Memory B cell (primary cell): ENCODE results near the gene PPP2R2D.
"Not testable (repeated sequence)": the region's sequence is repeated elsewhere in the genome, so short reads cannot be mapped to it uniquely, and the experiment has no call there.

Experiments used
- ATAC-seq: fragments of 150-1000 bp; cut with Tn5 transposase; 2 replicates; pipeline ENCODE4 v1.10.0; 2021; ENCODE audit warnings: low read depth, mild to moderate bottlenecking, moderate library complexity
- DNase-seq, 2 donors: peaks; one replicate each; pipeline ENCODE4 v3.0.0; 2022; ENCODE audit warnings: low spot score in 2 of 2
- H3K27ac Mint-ChIP-seq: one replicate; pipeline ENCODE4 v1.8.0; 2022; ENCODE audit warnings: mild to moderate bottlenecking, moderate library complexity, mixed read lengths
- H3K27me3 Mint-ChIP-seq: one replicate; pipeline ENCODE4 v1.8.0; 2022; ENCODE audit warnings: mixed read lengths
- H3K36me3 Mint-ChIP-seq: one replicate; pipeline ENCODE4 v1.8.0; 2022; ENCODE audit warnings: mild to moderate bottlenecking, mixed read lengths
- H3K4me1 Mint-ChIP-seq: one replicate; pipeline ENCODE4 v1.8.0; 2022; ENCODE audit warnings: mixed read lengths
- H3K4me3 Mint-ChIP-seq: one replicate; pipeline ENCODE4 v1.8.0; 2022; ENCODE audit warnings: mild to moderate bottlenecking, moderate library complexity, mixed read lengths
- H3K9me3 Mint-ChIP-seq: one replicate; pipeline ENCODE4 v1.8.0; 2022; ENCODE audit warnings: mixed read lengths

The PPP2R2D gene

DNA sequence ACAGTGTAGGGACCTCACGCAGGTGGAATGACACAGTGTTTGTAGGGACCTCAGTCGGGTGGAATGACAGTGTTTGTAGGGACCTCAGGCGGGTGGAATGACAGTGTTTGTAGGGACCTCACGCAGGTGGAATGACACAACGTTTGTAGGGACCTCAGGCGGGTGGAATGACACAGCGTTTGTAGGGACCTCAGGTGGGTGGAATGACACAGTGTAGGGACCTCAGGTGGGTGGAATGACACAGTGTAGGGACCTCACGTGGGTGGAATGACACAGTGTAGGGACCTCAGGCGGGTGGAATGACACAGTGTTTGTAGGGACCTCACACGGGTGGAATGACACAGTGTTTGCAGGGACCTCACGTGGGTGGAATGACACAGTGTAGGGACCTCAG lies 16.0 kb downstream of the PPP2R2D start:
- H3K27me3 Mint-ChIP-seq, DNase-seq, ATAC-seq, H3K4me3 Mint-ChIP-seq, H3K9me3 Mint-ChIP-seq, H3K27ac Mint-ChIP-seq: not testable (repeated sequence)
- peaks cover 54% of the 10 kb centered on the region for H3K4me1 Mint-ChIP-seq
- H3K36me3 Mint-ChIP-seq = peaks cover 14% of the 10 kb centered on the region

DNA sequence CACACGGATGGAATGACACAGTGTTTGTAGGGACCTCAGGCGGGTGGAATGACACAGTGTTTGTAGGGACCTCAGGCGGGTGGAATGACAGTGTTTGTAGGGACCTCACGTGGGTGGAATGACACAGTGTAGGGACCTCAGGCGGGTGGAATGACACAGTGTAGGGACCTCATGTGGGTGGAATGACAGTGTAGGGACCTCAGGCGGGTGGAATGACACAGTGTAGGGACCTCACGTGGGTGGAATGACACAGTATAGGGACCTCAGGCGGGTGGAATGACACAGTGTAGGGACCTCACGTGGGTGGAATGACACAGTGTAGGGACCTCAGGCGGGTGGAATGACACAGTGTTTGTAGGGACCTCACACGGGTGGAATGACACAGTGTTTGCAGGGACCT lies 16.7 kb downstream of the PPP2R2D start:
- not testable (repeated sequence) for H3K27ac Mint-ChIP-seq, H3K4me3 Mint-ChIP-seq, ATAC-seq, H3K36me3 Mint-ChIP-seq, H3K27me3 Mint-ChIP-seq, H3K9me3 Mint-ChIP-seq, DNase-seq
- peaks cover 52% of the 10 kb centered on the region for H3K4me1 Mint-ChIP-seq

DNA sequence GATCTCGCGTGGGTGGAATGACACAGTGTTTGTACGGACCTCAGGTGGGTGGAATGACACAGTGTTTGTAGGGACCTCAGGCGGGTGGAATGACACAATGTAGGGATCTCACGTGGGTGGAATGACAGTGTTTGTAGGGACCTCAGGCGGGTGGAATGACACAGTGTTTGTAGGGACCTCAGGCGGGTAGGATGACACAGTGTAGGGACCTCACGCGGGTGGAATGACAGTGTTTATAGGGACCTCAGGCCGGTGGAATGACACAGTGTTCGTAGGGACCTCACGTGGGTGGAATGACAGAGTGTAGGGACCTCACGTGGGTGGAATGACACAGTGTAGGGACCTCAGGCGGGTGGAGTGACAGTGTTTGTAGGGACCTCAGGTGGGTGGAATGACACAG lies 18.7 kb downstream of the PPP2R2D start:
- peak overlapping the region; percentile 40 for H3K27ac Mint-ChIP-seq
- DNase-seq, H3K36me3 Mint-ChIP-seq, H3K9me3 Mint-ChIP-seq, ATAC-seq, H3K27me3 Mint-ChIP-seq: not testable (repeated sequence)
- H3K4me3 Mint-ChIP-seq = peak overlapping the region; percentile 2
- peaks cover 49% of the 10 kb centered on the region for H3K4me1 Mint-ChIP-seq

DNA sequence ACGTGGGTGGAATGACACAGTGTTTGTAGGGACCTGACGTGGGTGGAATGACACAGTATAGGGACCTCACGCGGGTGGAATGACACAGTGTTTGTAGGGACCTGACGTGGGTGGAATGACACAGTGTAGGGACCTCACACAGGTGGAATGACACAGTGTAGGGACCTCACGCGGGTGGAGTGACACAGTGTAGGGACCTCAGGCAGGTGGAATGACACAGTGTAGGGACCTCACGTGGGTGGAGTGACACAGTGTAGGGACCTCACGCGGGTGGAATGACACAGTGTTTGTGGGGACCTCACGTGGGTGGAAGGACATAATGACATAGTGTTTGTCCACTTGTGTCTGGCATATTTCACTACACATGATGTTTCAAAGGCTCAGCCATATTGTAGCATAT lies 19.3 kb downstream of the PPP2R2D start:
- peaks cover 47% of the 10 kb centered on the region for H3K4me1 Mint-ChIP-seq
- H3K9me3 Mint-ChIP-seq = peaks cover 2% of the 10 kb centered on the region
- DNase-seq (no peak), ATAC-seq (no peak)
- peaks cover 6% of the 10 kb centered on the region for H3K36me3 Mint-ChIP-seq
- H3K27me3 Mint-ChIP-seq = no peaks in the 10 kb centered on the region
- H3K4me3 Mint-ChIP-seq = no peak overlapping the region
- H3K27ac Mint-ChIP-seq = peak overlapping the region; percentile 40

DNA sequence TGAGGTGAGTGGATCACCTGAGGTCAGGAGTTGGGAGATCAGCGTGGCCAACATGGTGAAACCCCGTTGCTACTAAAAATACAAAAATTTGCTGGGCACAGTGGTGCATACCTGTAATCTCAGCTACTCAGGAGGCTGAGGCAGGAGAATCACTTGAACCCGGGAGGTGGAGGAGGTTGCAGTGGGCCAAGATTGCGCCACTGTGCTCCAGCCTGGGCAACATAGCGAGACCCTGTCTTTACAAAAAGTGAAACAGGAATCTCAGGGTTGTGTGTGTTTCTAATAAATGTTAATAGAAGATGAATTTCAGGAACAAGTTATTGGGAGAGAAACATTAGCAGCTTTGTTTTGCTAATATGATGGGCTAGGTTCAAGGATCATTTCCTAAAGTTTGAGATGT lies 19.9 kb downstream of the PPP2R2D start:
- H3K4me1 Mint-ChIP-seq = peaks cover 47% of the 10 kb centered on the region
- peak overlapping the region; percentile 65 for H3K27ac Mint-ChIP-seq
- H3K4me3 Mint-ChIP-seq = no peak overlapping the region
- peaks cover 6% of the 10 kb centered on the region for H3K36me3 Mint-ChIP-seq
- H3K27me3 Mint-ChIP-seq = no peaks in the 10 kb centered on the region
- ATAC-seq (no peak), DNase-seq (no peak)
- peaks cover 2% of the 10 kb centered on the region for H3K9me3 Mint-ChIP-seq

DNA sequence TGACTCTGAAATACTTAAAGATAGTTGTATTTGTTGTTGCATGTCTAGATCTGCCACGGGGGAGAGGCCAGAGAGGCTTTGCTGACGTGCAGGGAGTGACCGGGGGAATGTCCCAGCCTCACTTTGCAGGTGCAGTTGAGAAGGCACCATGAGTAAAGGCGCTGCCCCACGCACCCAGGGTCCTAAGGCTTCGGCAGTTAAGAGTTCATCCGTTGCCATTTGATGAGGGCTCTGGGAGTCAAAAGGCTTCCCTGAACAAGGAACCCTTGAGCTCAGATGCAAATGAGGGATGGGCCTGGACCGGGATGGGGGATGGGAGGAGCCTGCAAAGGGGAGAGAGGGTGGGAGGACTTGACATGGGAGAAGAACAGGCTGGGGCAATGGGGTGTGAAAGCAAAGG lies 20.4 kb downstream of the PPP2R2D start:
- Mint-ChIP-seq H3K4me1 (peaks cover 47% of the 10 kb centered on the region), H3K36me3 (peaks cover 6% of the 10 kb centered on the region)

GRCh38 chr10:131923038-131923756 lies 22.4 kb downstream of the PPP2R2D start:
- no peak for ATAC-seq
- H3K27ac Mint-ChIP-seq = no peak overlapping the region
- peaks cover 7% of the 10 kb centered on the region for H3K36me3 Mint-ChIP-seq
- peaks cover 49% of the 10 kb centered on the region for H3K4me1 Mint-ChIP-seq
- H3K9me3 Mint-ChIP-seq = peaks cover 2% of the 10 kb centered on the region
- H3K27me3 Mint-ChIP-seq = no peaks in the 10 kb centered on the region
- DNase-seq = no peak
- H3K4me3 Mint-ChIP-seq = no peak overlapping the region

More for the DNA sequence above, 20.4 kb downstream of the PPP2R2D start:
- H3K27ac Mint-ChIP-seq = peak overlapping the region; percentile 65
- peak overlapping the region; percentile 0 for H3K4me3 Mint-ChIP-seq
- no peaks in the 10 kb centered on the region for H3K27me3 Mint-ChIP-seq
- DNase-seq (no peak), ATAC-seq (peak; percentile 88)
- H3K9me3 Mint-ChIP-seq = peaks cover 2% of the 10 kb centered on the region

GRCh38 chr10:131925011-131925649 lies 24.3 kb downstream of the PPP2R2D start:
- Mint-ChIP-seq H3K27me3 (no peaks in the 10 kb centered on the region), H3K9me3 (peaks cover 2% of the 10 kb centered on the region), H3K36me3 (peaks cover 14% of the 10 kb centered on the region), H3K27ac (no peak overlapping the region), H3K4me1 (peaks cover 49% of the 10 kb centered on the region), H3K4me3 (no peak overlapping the region)
- ATAC-seq = no peak
- no peak for DNase-seq

- no peak for DNase-seq
- H3K9me3 Mint-ChIP-seq = peaks cover 2% of the 10 kb centered on the region
- no peak for ATAC-seq
- no peak overlapping the region for H3K4me3 Mint-ChIP-seq
- no peak overlapping the region for H3K27ac Mint-ChIP-seq
- peaks cover 52% of the 10 kb centered on the region for H3K4me1 Mint-ChIP-seq
- H3K27me3 Mint-ChIP-seq = no peaks in the 10 kb centered on the region
- H3K36me3 Mint-ChIP-seq = peaks cover 17% of the 10 kb centered on the region
Measured at GRCh38 chr10:131925716-131926115, 24.9 kb downstream of the PPP2R2D start.

DNA sequence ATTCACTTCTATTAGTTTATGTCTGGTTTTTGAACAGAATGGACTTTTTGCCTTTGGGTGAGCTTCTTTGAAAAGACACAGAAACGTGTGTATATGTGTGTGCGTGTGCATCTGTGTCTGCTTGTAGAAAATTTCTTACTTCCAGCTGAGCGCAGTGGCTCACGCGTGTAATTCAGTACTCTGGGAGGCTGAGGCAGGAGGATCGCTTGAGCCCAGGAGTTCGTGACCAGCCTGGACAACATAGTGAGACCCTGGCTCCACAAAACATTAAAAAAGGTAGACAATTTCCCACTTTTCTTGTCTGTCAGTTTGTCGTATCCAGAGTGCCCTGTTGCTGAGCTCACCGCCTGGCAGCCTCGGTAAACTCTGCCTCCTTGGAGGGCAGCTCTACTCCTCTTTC lies 25.4 kb downstream of the PPP2R2D start:
- peaks cover 50% of the 10 kb centered on the region for H3K4me1 Mint-ChIP-seq
- no peak for ATAC-seq
- H3K9me3 Mint-ChIP-seq = peaks cover 2% of the 10 kb centered on the region
- H3K27ac Mint-ChIP-seq = no peak overlapping the region
- H3K36me3 Mint-ChIP-seq = peaks cover 19% of the 10 kb centered on the region
- H3K27me3 Mint-ChIP-seq = no peaks in the 10 kb centered on the region
- no peak for DNase-seq
- no peak overlapping the region for H3K4me3 Mint-ChIP-seq

DNA sequence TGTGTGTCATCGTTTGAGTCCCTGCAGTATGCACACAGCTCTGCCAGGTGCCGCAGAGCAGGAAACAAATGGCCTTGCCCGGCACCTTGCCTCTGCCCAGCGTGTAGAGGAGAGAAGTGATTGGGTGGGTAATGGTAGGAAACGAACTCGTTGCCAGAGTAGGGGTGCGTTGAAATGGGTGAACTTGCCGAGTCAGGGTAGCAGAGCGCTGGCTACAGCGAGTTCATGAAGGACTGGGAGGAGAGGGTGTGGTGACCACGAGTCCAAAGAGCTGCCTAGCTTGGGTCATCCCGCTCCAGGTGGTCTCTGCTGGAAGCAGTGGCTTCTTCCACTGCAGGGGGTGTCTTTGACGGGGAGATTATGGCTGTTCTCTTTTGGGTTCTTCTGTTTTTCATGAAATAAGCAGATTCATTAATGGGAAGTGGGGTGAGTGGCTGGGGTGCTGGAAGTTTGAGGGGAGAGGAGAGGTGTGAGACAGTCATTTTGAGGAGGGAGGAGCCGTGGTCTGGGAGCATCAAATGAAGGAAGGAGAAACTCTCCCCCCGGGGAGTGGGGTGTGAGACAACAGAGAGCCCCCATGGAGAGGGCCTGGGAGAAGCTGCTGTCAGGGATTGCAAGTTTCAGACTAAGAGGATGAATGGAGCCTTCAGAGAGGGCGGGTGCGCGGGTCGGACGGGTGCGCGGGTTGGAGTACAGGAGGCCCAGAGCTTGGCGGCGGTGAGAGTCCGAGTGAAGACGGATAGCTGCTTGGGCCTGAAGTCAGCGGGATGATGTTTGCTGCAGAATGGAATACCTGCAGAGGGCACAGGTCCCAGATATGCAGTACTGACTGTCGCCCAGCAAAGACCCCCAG lies 26.2 kb downstream of the PPP2R2D start:
- peaks cover 2% of the 10 kb centered on the region for H3K9me3 Mint-ChIP-seq
- H3K27me3 Mint-ChIP-seq = no peaks in the 10 kb centered on the region
- peak overlapping the region; percentile 45 for H3K4me3 Mint-ChIP-seq
- peaks cover 19% of the 10 kb centered on the region for H3K36me3 Mint-ChIP-seq
- peaks cover 46% of the 10 kb centered on the region for H3K4me1 Mint-ChIP-seq
- DNase-seq (no peak), ATAC-seq (no peak)
- no peak overlapping the region for H3K27ac Mint-ChIP-seq

DNA sequence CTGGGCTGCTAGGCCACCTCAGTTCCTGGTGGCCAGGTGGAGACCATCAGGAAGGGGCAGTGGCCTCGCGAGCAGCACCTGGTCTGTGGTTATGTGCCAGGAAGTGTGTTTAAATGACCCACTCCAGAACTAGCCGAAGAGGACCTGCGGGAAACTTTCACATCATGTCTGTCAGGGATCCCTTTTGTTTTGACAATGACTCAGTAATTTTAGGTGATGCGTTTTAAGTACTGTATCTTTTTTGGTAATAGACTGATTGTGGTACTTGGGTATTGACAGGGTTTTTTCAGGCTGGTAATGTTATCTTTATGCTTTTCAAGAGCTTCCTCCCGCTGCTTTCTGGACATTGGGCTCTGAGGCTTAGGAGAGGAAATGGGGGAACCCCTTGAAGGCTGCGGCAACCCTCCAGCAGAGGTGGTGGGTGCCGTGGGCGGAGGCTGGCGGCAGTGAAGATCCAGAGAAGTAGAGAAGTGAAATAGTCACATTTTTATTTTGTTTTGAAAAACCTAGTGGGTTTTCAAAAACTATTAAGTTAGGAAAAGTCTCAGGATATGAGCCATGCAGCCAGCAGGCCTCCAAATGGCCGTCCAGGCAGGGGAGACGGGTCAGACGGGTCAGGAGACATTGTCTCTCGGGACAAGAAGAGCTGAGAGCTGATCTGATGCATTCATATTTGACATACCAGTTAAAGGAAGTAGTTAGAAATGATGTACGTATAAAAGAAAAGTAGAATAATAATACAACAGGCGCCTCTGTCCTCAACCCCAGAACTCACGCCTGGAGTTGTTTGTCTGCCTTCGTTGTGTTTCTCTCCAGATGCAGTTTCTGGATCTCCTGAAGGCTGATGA lies 27.7 kb downstream of the PPP2R2D start:
- Mint-ChIP-seq H3K4me1 (peaks cover 41% of the 10 kb centered on the region), H3K4me3 (peak overlapping the region; percentile 35), H3K27me3 (no peaks in the 10 kb centered on the region), H3K36me3 (peaks cover 15% of the 10 kb centered on the region), H3K9me3 (no peaks in the 10 kb centered on the region), H3K27ac (peak overlapping the region; percentile 39)
- DNase-seq = peak; percentile 18 to 19
- peak; percentile 95 for ATAC-seq

- peak overlapping the region; percentile 67 for H3K27ac Mint-ChIP-seq
- H3K4me1 Mint-ChIP-seq = peaks cover 40% of the 10 kb centered on the region
- no peaks in the 10 kb centered on the region for H3K27me3 Mint-ChIP-seq
- ATAC-seq (no peak), DNase-seq (no peak)
- H3K36me3 Mint-ChIP-seq = peaks cover 14% of the 10 kb centered on the region
- H3K9me3 Mint-ChIP-seq = no peaks in the 10 kb centered on the region
- H3K4me3 Mint-ChIP-seq = peak overlapping the region; percentile 19
Measured at GRCh38 chr10:131929122-131929845, 28.5 kb downstream of the PPP2R2D start.
